K562 (cell line): ENCODE results near the gene KRT1. TPM values are rescaled to one million over a fixed set of nuclear protein-coding genes. Genes with fewer than 3 reads are reported as not detected.

Experiments
- ATAC-seq: fragments of 200-7000 bp; cut with Tn5 transposase; 3 replicates; pipeline ENCODE4 v1.9.1; 2020; ENCODE audit warnings: moderate library complexity
- BruUV-seq: library from RNA; stranded (reverse); fragments of 400-500 nt; replicated peaks from 2 replicates; lab custom pipeline; 2021; lab: Mats Ljungman, UMichigan
- CTCF ChIA-PET: fragments of 300-600 bp; formaldehyde crosslinking; extraction: SDS; loops from one replicate; lab custom pipeline; 2021; ENCODE audit warnings: low intra/inter-chr PET ratio; lab: Yijun Ruan, JAX
- POLR2A ChIA-PET: fragments of 300-600, 350-650 bp; sonication (Branson Sonifier 250); formaldehyde crosslinking; extraction: SDS; loops from one replicate; lab custom pipeline; 2021; ENCODE audit warnings: antibody characterized with exemption, inconsistent platforms; lab: Yijun Ruan, JAX
- DNase-seq, 4 experiments: peaks; one replicate each; pipeline versions ENCODE4 v3.0.0 to v3.0.0-alpha.2; 2011 to 2018; ENCODE audit warnings: low spot score in 3 of 4, mixed read lengths in 3 of 4; ENCODE audit errors: extremely low read depth in 1 of 4
- FAIRE-seq: peaks from 2 replicates; lab custom pipeline; 2011; peaks lifted over from hg19 to GRCh38; lab: Jason Lieb, UNC
- H2AFZ ChIP-seq: 2 replicates; pipeline ENCODE4 v1.6.0; 2011; ENCODE audit warnings: low read depth, low read length, control low read depth, inconsistent platforms
- H3K27ac ChIP-seq: fragments of 200-600 bp; 3 replicates; pipeline ENCODE4 v1.8.0; 2011; ENCODE audit warnings: low read depth, mild to moderate bottlenecking, control low read depth, inconsistent platforms, low read length, moderate library complexity, mixed read lengths; ENCODE audit errors: extremely low read depth
- H3K27me3 ChIP-seq, 2 experiments: fragments of 300-600 bp in 1 of 2; 2 replicates in 1 of 2; 3 replicates in 1 of 2; pipeline versions ENCODE4 v1.6.0 to v1.8.0; 2011; ENCODE audit warnings: inconsistent platforms in 2 of 2, low read length in 2 of 2, mild to moderate bottlenecking in 1 of 2, mixed read lengths in 1 of 2, moderate library complexity in 1 of 2; ENCODE audit not compliant: control insufficient read depth in 2 of 2, insufficient read depth in 2 of 2
- H3K36me3 ChIP-seq: fragments of 300-600 bp; 3 replicates; pipeline ENCODE4 v1.8.0; 2011; ENCODE audit warnings: mild to moderate bottlenecking, low read length, inconsistent platforms; ENCODE audit not compliant: control insufficient read depth, insufficient read depth
- H3K4me1 ChIP-seq, 2 experiments: fragments of 200-600 bp in 1 of 2; replicated peaks in 1 of 2; 2 replicates in 1 of 2; 3 replicates in 1 of 2; pipeline versions ENCODE4 v1.5.1 to v1.8.0; 2011; ENCODE audit warnings: inconsistent platforms in 2 of 2, low read length in 2 of 2, mild to moderate bottlenecking in 1 of 2, mixed read lengths in 1 of 2, moderate library complexity in 1 of 2; ENCODE audit not compliant: control insufficient read depth in 2 of 2, insufficient read depth in 2 of 2
- H3K4me2 ChIP-seq: 2 replicates; pipeline ENCODE4 v1.6.1; 2011; ENCODE audit warnings: low read length, control low read depth, inconsistent platforms, mixed read lengths; ENCODE audit not compliant: insufficient read depth
- H3K4me3 ChIP-seq: fragments of 200-600 bp; sonication (generic), shearing (Covaris generic); 2 replicates; pipeline ENCODE4 v1.5.1; 2016; ENCODE audit warnings: control low read depth, inconsistent platforms
- H3K79me2 ChIP-seq: fragments of 200-600 bp; 3 replicates; pipeline ENCODE4 v1.8.0; 2011; ENCODE audit warnings: low read length, inconsistent platforms; ENCODE audit not compliant: control insufficient read depth, insufficient read depth
- H3K9ac ChIP-seq, 2 experiments: 2 replicates each; pipeline versions ENCODE4 v1.6.0 to v1.6.1; 2011; ENCODE audit warnings: low read depth in 2 of 2, low read length in 2 of 2, control low read depth in 1 of 2, inconsistent platforms in 1 of 2, mild to moderate bottlenecking in 1 of 2, mixed read lengths in 1 of 2; ENCODE audit not compliant: insufficient read depth in 1 of 2
- H3K9me1 ChIP-seq: one replicate; pipeline ENCODE4 v1.6.0; 2011; ENCODE audit warnings: inconsistent platforms, mild to moderate bottlenecking, low read length, moderate library complexity; ENCODE audit not compliant: control insufficient read depth, insufficient read depth
- H3K9me3 ChIP-seq: replicated peaks from 2 replicates; pipeline ENCODE4 v1.5.1; 2011; ENCODE audit warnings: low read depth, low read length, inconsistent platforms; ENCODE audit not compliant: control insufficient read depth, insufficient read depth
- H4K20me1 ChIP-seq: replicated peaks from 2 replicates; pipeline ENCODE4 v1.6.1; 2011; ENCODE audit warnings: low read length, inconsistent platforms, mixed read lengths; ENCODE audit not compliant: control insufficient read depth, insufficient read depth
- BCLAF1 ChIP-seq, 2 experiments: fragments of 450-650 bp in 1 of 2; IDR thresholded peaks; 2 replicates each; pipeline ENCODE4 v1.6.1; 2011 to 2017; ENCODE audit warnings: low read depth in 2 of 2, antibody characterized with exemption in 1 of 2, borderline replicate concordance in 1 of 2, low read length in 1 of 2, mild to moderate bottlenecking in 1 of 2, mixed read lengths in 1 of 2; ENCODE audit not compliant: control insufficient read depth in 1 of 2
- HMG20A ChIP-seq: fragments of 450-650 bp; formaldehyde crosslinking; conservative IDR thresholded peaks from 2 replicates; pipeline ENCODE4 v1.4.0; 2020; ENCODE audit warnings: mild to moderate bottlenecking, mixed read lengths
- KLF13 ChIP-seq: fragments of 450-650 bp; IDR thresholded peaks from 2 replicates; pipeline ENCODE4 v1.6.1; 2016; ENCODE audit warnings: missing genetic modification characterization, low read depth, mild to moderate bottlenecking, missing compliant biosample characterization, moderate library complexity, borderline replicate concordance
- NCOA6 ChIP-seq: fragments of 450-650 bp; IDR thresholded peaks from 2 replicates; pipeline ENCODE4 v1.6.1; 2017; ENCODE audit warnings: mild to moderate bottlenecking
- NONO ChIP-seq, 2 experiments: fragments of 200-400 bp in 1 of 2; fragments of 450-650 bp in 1 of 2; formaldehyde crosslinking in 1 of 2; IDR thresholded peaks; 2 replicates each; pipeline ENCODE4 v1.6.1; 2017; ENCODE audit warnings: low read depth in 2 of 2, mild to moderate bottlenecking in 2 of 2, moderate library complexity in 2 of 2, low read length in 1 of 2
- RBM22 ChIP-seq: fragments of 200-400 bp; formaldehyde crosslinking; IDR thresholded peaks from 2 replicates; pipeline ENCODE4 v1.6.1; 2018; ENCODE audit warnings: low read length, low read depth; ENCODE audit not compliant: poor library complexity, severe bottlenecking
- ZBTB12 ChIP-seq: fragments of 250-450 bp; sonication (Bioruptor Pico); IDR thresholded peaks from 2 replicates; pipeline ENCODE4 v1.4.0; 2020
- ZNF121 ChIP-seq: sonication (generic); formaldehyde crosslinking; conservative IDR thresholded peaks from 2 replicates; pipeline ENCODE4 v1.8.0; 2022; ENCODE audit warnings: missing genetic modification reagents
- ZNF217 ChIP-seq: sonication (generic); formaldehyde crosslinking; IDR thresholded peaks from 2 replicates; pipeline ENCODE4 v1.8.0; 2022; ENCODE audit warnings: mild to moderate bottlenecking, missing genetic modification reagents
- ZNF311 ChIP-seq: fragments of 250-450 bp; sonication (Bioruptor Pico); IDR thresholded peaks from 2 replicates; pipeline ENCODE4 v1.4.0; 2020; ENCODE audit warnings: mild to moderate bottlenecking, moderate library complexity
- ZNF778 ChIP-seq: fragments of 450-650 bp; formaldehyde crosslinking; IDR thresholded peaks from 2 replicates; pipeline ENCODE4 v1.4.0; 2020; ENCODE audit warnings: mild to moderate bottlenecking, moderate library complexity
- WGBS: fragments of 100-300 bp; shearing (Covaris generic); methylation state at CpG from one replicate; pipeline ENCODE4 v1.1.6; 2016; ENCODE audit warnings: low coverage, mixed read lengths; ENCODE audit not compliant: insufficient coverage; ENCODE audit errors: missing lambda C conversion rate; 5-methylcytosine and 5-hydroxymethylcytosine counted together
- in situ Hi-C: fragments of 300-500 bp; cut with MboI; formaldehyde crosslinking; loops from 4 replicates; pipeline ENCODE4 v1.15.0; 2018; ENCODE audit warnings: inconsistent platforms, mixed read lengths
- intact Hi-C: fragments of 100-400 bp; cut with micrococcal nuclease; formaldehyde crosslinking; loops from 2 replicates; pipeline ENCODE4 v1.14.2; 2022
- polyA plus RNA-seq, 8 experiments: library from polyadenylated mRNA; depleted of rRNA in 4 of 8; stranded (reverse) in 5 of 8; unstranded in 3 of 8; fragments of >200 nt; fragmentation: Nextera tagmentation in 2 of 8; fragmentation: Illumina TruSeq in 1 of 8; extraction: Ambion mirVana in 2 of 8; extraction: Trizol in 1 of 8; gene quantifications; 2 replicates each; pipeline versions ENCODE4 v1.2.1 to v1.2.3, GENCODE V29; 2011 to 2014; ENCODE audit warnings: inconsistent platforms in 1 of 8, missing spikeins in 1 of 8
- total RNA-seq, 7 experiments: library from RNA; depleted of rRNA in 6 of 7; stranded (reverse); fragments of >200 nt in 6 of 7; fragmentation: Illumina TruSeq in 2 of 7; extraction: Trizol in 2 of 7; gene quantifications; 2 replicates each; pipeline versions ENCODE4 v1.2.1 to v1.2.3, GENCODE V29; 2011 to 2021; ENCODE audit warnings: low replicate concordance in 1 of 7
- TF ChIP-seq, protein P1 (sequence below): fragments of 250-450 bp; sonication (Bioruptor Pico); IDR thresholded peaks from 2 replicates; pipeline ENCODE4 v1.9.0; 2021; ENCODE audit warnings: mild to moderate bottlenecking, inconsistent platforms

The KRT1 gene
- total and polyA plus RNA-seq, 9 of the 15 experiments (the other 6 are each of a cell fraction or from before 2014, with no cell fraction given), result 0.18 TPM; not detected in 8

- TF ChIP-seq BCLAF1 (IDR thresholded peaks at IDR 0.05; ENCODE audit: borderline replicate concordance in 1 of 2, control insufficient read depth in 1 of 2, low read depth in 2 of 2, low read length in 1 of 2), result no peak
These were observed 5.9 kb upstream of the KRT1 start (continued) for GRCh38 chr12:52686063-52686462.

DNA sequence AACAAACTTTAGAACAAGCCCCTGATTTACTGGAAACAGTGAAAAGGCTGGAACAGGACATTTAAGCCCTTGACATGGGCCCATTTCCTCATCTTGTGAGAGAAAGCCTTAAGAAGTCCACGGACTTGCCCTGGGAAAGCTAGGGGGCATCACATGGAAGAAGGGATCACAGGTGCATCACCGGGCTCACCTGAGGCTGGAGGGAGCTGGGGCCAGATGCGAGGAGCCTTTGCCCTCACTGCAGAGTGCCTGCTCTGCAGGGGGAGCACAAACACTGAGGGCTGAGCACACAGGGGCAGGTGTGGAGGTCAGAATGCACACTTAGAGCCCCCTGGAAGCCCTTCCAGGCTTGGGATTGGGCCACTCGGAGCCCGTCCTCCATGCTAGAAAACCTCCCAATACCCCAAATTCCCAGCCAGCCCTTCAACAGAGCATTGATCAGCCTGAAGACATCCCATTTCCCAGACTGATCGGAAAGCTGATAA lies 5.2 kb upstream of the KRT1 start:
- BruUV-seq, result no TSS peak
- Histone ChIP-seq H3K9ac (no peak overlapping the region), H3K4me1 (no peaks in the 10 kb centered on the region), H2AFZ (no peak overlapping the region), H3K9me1 (no peaks in the 10 kb centered on the region), H4K20me1 (no peaks in the 10 kb centered on the region), H3K4me2 (no peak overlapping the region), H3K27ac (no peak overlapping the region), H3K4me3 (no peak overlapping the region), H3K9me3 (no peaks in the 10 kb centered on the region), H3K36me3 (no peaks in the 10 kb centered on the region), H3K79me2 (no peaks in the 10 kb centered on the region), H3K27me3 (peaks cover 12 to 53% of the 10 kb centered on the region in 2 experiments)
- in situ Hi-C loops (no loop called here), intact Hi-C loops (no loop called here)
- POLR2A ChIA-PET, result interaction anchor here (1.0 to 1.2 kb wide), 2 partner anchors 10 to 13 kb away, joined by 3 to 4 read pairs; no protein-coding TSS in a partner anchor
- CTCF ChIA-PET, result no interaction called here
- FAIRE-seq, result no peak
- ATAC-seq, result no peak
- no peak for DNase-seq
- WGBS, result 4% methylated on average over 4 of the region's 6 CpGs
- TF ChIP-seq RBM22, result no peak
- TF ChIP-seq ZNF217 (CRISPR knock-in tag), result no peak
- no peak for TF ChIP-seq ZBTB12
- no peak for TF ChIP-seq NCOA6
- TF ChIP-seq NONO (IDR thresholded peaks at IDR 0.05; ENCODE audit: low read depth in 2 of 2, low read length in 1 of 2), result no peak
- no peak for TF ChIP-seq KLF13 (tag)
- no peak for TF ChIP-seq HMG20A (CRISPR knock-in tag)
- no peak for TF ChIP-seq ZNF121 (CRISPR knock-in tag)
- TF ChIP-seq, protein P1, sequence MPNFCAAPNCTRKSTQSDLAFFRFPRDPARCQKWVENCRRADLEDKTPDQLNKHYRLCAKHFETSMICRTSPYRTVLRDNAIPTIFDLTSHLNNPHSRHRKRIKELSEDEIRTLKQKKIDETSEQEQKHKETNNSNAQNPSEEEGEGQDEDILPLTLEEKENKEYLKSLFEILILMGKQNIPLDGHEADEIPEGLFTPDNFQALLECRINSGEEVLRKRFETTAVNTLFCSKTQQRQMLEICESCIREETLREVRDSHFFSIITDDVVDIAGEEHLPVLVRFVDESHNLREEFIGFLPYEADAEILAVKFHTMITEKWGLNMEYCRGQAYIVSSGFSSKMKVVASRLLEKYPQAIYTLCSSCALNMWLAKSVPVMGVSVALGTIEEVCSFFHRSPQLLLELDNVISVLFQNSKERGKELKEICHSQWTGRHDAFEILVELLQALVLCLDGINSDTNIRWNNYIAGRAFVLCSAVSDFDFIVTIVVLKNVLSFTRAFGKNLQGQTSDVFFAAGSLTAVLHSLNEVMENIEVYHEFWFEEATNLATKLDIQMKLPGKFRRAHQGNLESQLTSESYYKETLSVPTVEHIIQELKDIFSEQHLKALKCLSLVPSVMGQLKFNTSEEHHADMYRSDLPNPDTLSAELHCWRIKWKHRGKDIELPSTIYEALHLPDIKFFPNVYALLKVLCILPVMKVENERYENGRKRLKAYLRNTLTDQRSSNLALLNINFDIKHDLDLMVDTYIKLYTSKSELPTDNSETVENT (CRISPR knock-in tag), result no peak
- no peak for TF ChIP-seq ZNF778
- TF ChIP-seq ZNF311 (CRISPR knock-in tag), result no peak
